ENCODE measurements around the gene NPTX1. TPM values are rescaled to one million over a fixed set of nuclear protein-coding genes. Genes with fewer than 3 reads are reported as not detected.

NPTX1 gene
- total and polyA plus RNA-seq, 9 of the 15 experiments (the other 6 are each of a cell fraction or from before 2014, with no cell fraction given): 0.04 TPM; not detected in 8

DNA sequence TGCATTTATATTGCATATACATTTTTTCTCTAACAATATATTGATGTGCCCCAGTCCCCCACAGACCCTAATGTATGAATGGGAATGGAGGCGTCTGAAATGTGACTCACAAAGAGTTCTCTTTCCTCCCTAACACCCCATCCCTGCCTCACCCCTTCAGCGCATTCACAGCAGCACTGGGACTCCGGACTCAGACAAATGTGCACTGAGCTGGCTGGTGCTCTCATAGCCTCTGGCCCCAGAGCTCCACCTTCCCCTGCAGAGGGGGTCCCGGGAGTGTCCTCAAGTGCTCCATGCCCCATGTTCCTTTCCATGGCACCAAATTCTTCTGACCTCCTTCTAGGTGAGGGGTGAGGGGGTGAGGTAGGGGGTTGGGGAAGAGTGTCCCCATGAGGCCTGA is 20.6 kb downstream of the NPTX1 start:
- Histone ChIP-seq H3K9me1 (ENCODE audit: control insufficient read depth, insufficient read depth, low read length) (no peaks in the 10 kb centered on the region), H3K4me1 (replicated peaks in 1 of 2; ENCODE audit: control insufficient read depth in 2 of 2, insufficient read depth in 2 of 2, low read length in 2 of 2) (peaks cover 36 to 54% of the 10 kb centered on the region in 2 experiments), H2AFZ (ENCODE audit: low read depth, low read length) (peak overlapping the region; percentile 90; the same call in 1 of the 2 replicates), H3K4me3 (peak overlapping the region; percentile 72; the same call in 1 of the 2 replicates), H3K27ac (ENCODE audit: extremely low read depth, low read depth, low read length) (no peak overlapping the region; the same call in 2 of the 3 replicates), H3K27me3 (ENCODE audit: control insufficient read depth in 2 of 2, insufficient read depth in 2 of 2, low read length in 2 of 2) (peaks cover 7 to 31% of the 10 kb centered on the region in 2 experiments; a peak in 4 of 5 replicates), H3K36me3 (ENCODE audit: control insufficient read depth, insufficient read depth, low read length) (no peaks in the 10 kb centered on the region), H3K9ac (ENCODE audit: insufficient read depth in 1 of 2, low read depth in 2 of 2, low read length in 2 of 2) (peak overlapping the region; percentile 82 to 97; a peak in 3 of 4 replicates), H3K9me3 (replicated peaks; ENCODE audit: control insufficient read depth, insufficient read depth, low read depth, low read length) (no peaks in the 10 kb centered on the region), H3K4me2 (ENCODE audit: insufficient read depth, low read length) (peak overlapping the region; percentile 91), H3K79me2 (ENCODE audit: control insufficient read depth, insufficient read depth, low read length) (peaks cover 3% of the 10 kb centered on the region; the same call in 2 of the 3 replicates), H4K20me1 (replicated peaks; ENCODE audit: control insufficient read depth, insufficient read depth, low read length) (no peaks in the 10 kb centered on the region; the same call in 1 of the 2 replicates)
- TF ChIP-seq SMARCA5 (IDR thresholded peaks at IDR 0.05): no peak
- no peak for TF ChIP-seq SAFB2 (IDR thresholded peaks at IDR 0.05; ENCODE audit: borderline replicate concordance, low read depth, low read length, severe bottlenecking)
- TF ChIP-seq ESRRB (CRISPR knock-in tag; IDR thresholded peaks at IDR 0.05; ENCODE audit: borderline replicate concordance): no peak
- peak; percentile 22 for TF ChIP-seq RBBP5 (IDR thresholded peaks at IDR 0.05; ENCODE audit: borderline replicate concordance, insufficient read depth, low read length, poor library complexity, severe bottlenecking)
- 33% methylated on average over 4 of the region's 4 CpGs for WGBS (ENCODE audit: insufficient coverage, low coverage, missing lambda C conversion rate)
- DNase-seq (ENCODE audit: extremely low read depth in 1 of 4, low spot score in 3 of 4) (peak in 2 of 4 experiments; percentile 40 to 42), FAIRE-seq (no peak), ATAC-seq (no peak)
- no TSS peak for BruUV-seq (replicated peaks)
- ChIA-PET CTCF (ENCODE audit: low intra/inter-chr PET ratio) (no interaction called here), POLR2A (interaction anchor here (1.2 to 1.3 kb wide), 2 partner anchors 12 to 536 kb away, joined by 6 to 10 read pairs; partner anchors contain the start of gene CHMP6)
- in situ Hi-C loops (cut with MboI): no loop called here
- intact Hi-C loops (cut with micrococcal nuclease): no loop called here

DNA sequence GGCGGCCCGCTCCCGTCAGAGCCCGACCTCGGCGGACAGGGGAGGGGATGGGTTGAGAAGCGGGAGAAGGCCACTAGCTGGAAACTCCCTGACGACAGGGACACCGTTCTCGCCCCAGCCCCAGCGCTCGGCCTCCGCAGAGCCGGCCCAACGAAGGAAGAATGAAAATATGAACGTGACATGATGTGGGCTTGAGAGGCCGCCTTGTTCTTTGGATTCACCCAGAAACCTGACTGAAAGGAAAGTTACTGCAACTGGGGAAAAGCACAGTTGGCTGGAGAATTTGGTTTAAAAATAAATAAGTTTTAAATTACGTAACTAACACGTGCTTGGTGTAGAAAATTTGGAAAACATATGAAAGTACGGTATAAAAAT is 21.1 kb downstream of the NPTX1 start:
- TSS peak; percentile 95 for BruUV-seq (replicated peaks)
- POLR2A ChIA-PET: interaction anchor here (0.5 to 1.3 kb wide), 13 partner anchors 9 to 536 kb away, joined by 3 to 10 read pairs (median 4); partner anchors contain the start of gene CHMP6
- Histone ChIP-seq H3K9me1 (ENCODE audit: control insufficient read depth, insufficient read depth, low read length) (no peaks in the 10 kb centered on the region), H3K79me2 (ENCODE audit: control insufficient read depth, insufficient read depth, low read length) (peaks cover 3% of the 10 kb centered on the region; the same call in 2 of the 3 replicates), H3K27ac (ENCODE audit: extremely low read depth, low read depth, low read length) (peak overlapping the region; percentile 90), H3K9ac (ENCODE audit: insufficient read depth in 1 of 2, low read depth in 2 of 2, low read length in 2 of 2) (peak overlapping the region; percentile 97 to 100), H3K36me3 (ENCODE audit: control insufficient read depth, insufficient read depth, low read length) (no peaks in the 10 kb centered on the region), H3K27me3 (ENCODE audit: control insufficient read depth in 2 of 2, insufficient read depth in 2 of 2, low read length in 2 of 2) (peaks cover 3 to 31% of the 10 kb centered on the region in 2 experiments; a peak in 4 of 5 replicates), H2AFZ (ENCODE audit: low read depth, low read length) (peak overlapping the region; percentile 90), H4K20me1 (replicated peaks; ENCODE audit: control insufficient read depth, insufficient read depth, low read length) (no peaks in the 10 kb centered on the region; the same call in 1 of the 2 replicates), H3K4me2 (ENCODE audit: insufficient read depth, low read length) (peak overlapping the region; percentile 91), H3K4me3 (peak overlapping the region; percentile 72), H3K4me1 (replicated peaks in 1 of 2; ENCODE audit: control insufficient read depth in 2 of 2, insufficient read depth in 2 of 2, low read length in 2 of 2) (peaks cover 36 to 55% of the 10 kb centered on the region in 2 experiments), H3K9me3 (replicated peaks; ENCODE audit: control insufficient read depth, insufficient read depth, low read depth, low read length) (no peaks in the 10 kb centered on the region)
- FAIRE-seq (peak; percentile 71), ATAC-seq (peak; percentile 73), DNase-seq (ENCODE audit: extremely low read depth in 1 of 4, low spot score in 3 of 4) (peak in 2 of 4 experiments; percentile 76 to 80)
- intact Hi-C loops (cut with micrococcal nuclease) (no loop called here), in situ Hi-C loops (cut with MboI) (no loop called here)
- 3% methylated on average over 19 of the region's 20 CpGs for WGBS (ENCODE audit: insufficient coverage, low coverage, missing lambda C conversion rate)
- CTCF ChIA-PET (ENCODE audit: low intra/inter-chr PET ratio): interaction anchor here (0.7 kb wide), 1 partner anchor 373 kb away, joined by 3 read pairs; no protein-coding TSS in a partner anchor
- TF ChIP-seq TAF7 (tag; IDR thresholded peaks at IDR 0.05) (no peak), HNRNPL (IDR thresholded peaks at IDR 0.05; ENCODE audit: low read depth, low read length) (no peak), NFIX (CRISPR knock-in tag; IDR thresholded peaks at IDR 0.05; ENCODE audit: low read depth) (no peak), MTA3 (IDR thresholded peaks at IDR 0.05; ENCODE audit: borderline replicate concordance) (peak; percentile 6; the same call in 1 of the 2 replicates)
- TF ChIP-seq, protein P1, sequence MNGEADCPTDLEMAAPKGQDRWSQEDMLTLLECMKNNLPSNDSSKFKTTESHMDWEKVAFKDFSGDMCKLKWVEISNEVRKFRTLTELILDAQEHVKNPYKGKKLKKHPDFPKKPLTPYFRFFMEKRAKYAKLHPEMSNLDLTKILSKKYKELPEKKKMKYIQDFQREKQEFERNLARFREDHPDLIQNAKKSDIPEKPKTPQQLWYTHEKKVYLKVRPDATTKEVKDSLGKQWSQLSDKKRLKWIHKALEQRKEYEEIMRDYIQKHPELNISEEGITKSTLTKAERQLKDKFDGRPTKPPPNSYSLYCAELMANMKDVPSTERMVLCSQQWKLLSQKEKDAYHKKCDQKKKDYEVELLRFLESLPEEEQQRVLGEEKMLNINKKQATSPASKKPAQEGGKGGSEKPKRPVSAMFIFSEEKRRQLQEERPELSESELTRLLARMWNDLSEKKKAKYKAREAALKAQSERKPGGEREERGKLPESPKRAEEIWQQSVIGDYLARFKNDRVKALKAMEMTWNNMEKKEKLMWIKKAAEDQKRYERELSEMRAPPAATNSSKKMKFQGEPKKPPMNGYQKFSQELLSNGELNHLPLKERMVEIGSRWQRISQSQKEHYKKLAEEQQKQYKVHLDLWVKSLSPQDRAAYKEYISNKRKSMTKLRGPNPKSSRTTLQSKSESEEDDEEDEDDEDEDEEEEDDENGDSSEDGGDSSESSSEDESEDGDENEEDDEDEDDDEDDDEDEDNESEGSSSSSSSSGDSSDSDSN (IDR thresholded peaks at IDR 0.05; ENCODE audit: borderline replicate concordance in 1 of 2, low read depth in 2 of 2, low read length in 2 of 2): peak in 1 of 2 experiments; percentile 82; a peak in 1 of 4 replicates
